Nephron (organoid): Measurements from ENCODE around the gene GPC3.

Experiments used
- H3K27ac Mint-ChIP-seq, 3 experiments: 2 replicates each; pipeline ENCODE4 v1.8.0; 2020; ENCODE audit warnings: mixed read lengths in 3 of 3, mild to moderate bottlenecking in 2 of 3, moderate library complexity in 1 of 3
- H3K27me3 Mint-ChIP-seq: 2 replicates; pipeline ENCODE4 v1.8.0; 2021; ENCODE audit warnings: low read depth, mild to moderate bottlenecking, moderate library complexity, mixed read lengths
- H3K36me3 Mint-ChIP-seq: 2 replicates; pipeline ENCODE4 v1.8.0; 2020; ENCODE audit warnings: low read depth, mixed read lengths
- H3K4me1 Mint-ChIP-seq: 2 replicates; pipeline ENCODE4 v1.8.0; 2020; ENCODE audit warnings: mixed read lengths
- H3K4me3 Mint-ChIP-seq, 3 experiments: 2 replicates each; pipeline ENCODE4 v1.8.0; 2020; ENCODE audit warnings: mild to moderate bottlenecking in 3 of 3, mixed read lengths in 3 of 3, moderate library complexity in 2 of 3
- H3K9me3 Mint-ChIP-seq: 2 replicates; pipeline ENCODE4 v1.8.0; 2020; ENCODE audit warnings: mixed read lengths
- CTCF ChIP-seq, 3 experiments: fragments of 200-600 bp; sonication (generic); IDR thresholded peaks; one replicate each; pipeline ENCODE4 v1.5.0; 2021; ENCODE audit warnings: antibody characterized with exemption in 3 of 3; ENCODE audit not compliant: unreplicated experiment in 3 of 3

Gene GPC3

GRCh38 chrX:133537142-133537541, 448.3 kb downstream of the GPC3 start:
- no peaks in the 10 kb centered on the region for H3K27me3 Mint-ChIP-seq
- H3K4me1 Mint-ChIP-seq = peaks cover 54% of the 10 kb centered on the region
- TF ChIP-seq CTCF (IDR thresholded peaks at IDR 0.05; ENCODE audit: unreplicated experiment in 3 of 3) = no peak
- H3K27ac Mint-ChIP-seq = peak overlapping the region in 1 of 3 experiments; percentile 5
- H3K4me3 Mint-ChIP-seq = no peak overlapping the region
- no peaks in the 10 kb centered on the region for H3K9me3 Mint-ChIP-seq
- H3K36me3 Mint-ChIP-seq = peaks cover 35% of the 10 kb centered on the region

GRCh38 chrX:133535066-133535465, 450.3 kb downstream of the GPC3 start:
- peaks cover 39% of the 10 kb centered on the region for H3K4me1 Mint-ChIP-seq
- H3K4me3 Mint-ChIP-seq = no peak overlapping the region
- no peak overlapping the region for H3K27ac Mint-ChIP-seq
- no peaks in the 10 kb centered on the region for H3K9me3 Mint-ChIP-seq
- TF ChIP-seq CTCF (IDR thresholded peaks at IDR 0.05; ENCODE audit: unreplicated experiment in 3 of 3) = no peak
- H3K27me3 Mint-ChIP-seq = no peaks in the 10 kb centered on the region
- peaks cover 40% of the 10 kb centered on the region for H3K36me3 Mint-ChIP-seq

GRCh38 chrX:133534172-133534571, 451.2 kb downstream of the GPC3 start:
- Mint-ChIP-seq H3K4me3 (no peak overlapping the region), H3K4me1 (peaks cover 30% of the 10 kb centered on the region), H3K9me3 (no peaks in the 10 kb centered on the region), H3K27ac (no peak overlapping the region), H3K36me3 (peaks cover 40% of the 10 kb centered on the region), H3K27me3 (no peaks in the 10 kb centered on the region)
- no peak for TF ChIP-seq CTCF (IDR thresholded peaks at IDR 0.05; ENCODE audit: unreplicated experiment in 3 of 3)

GRCh38 chrX:133533249-133533648, 452.1 kb downstream of the GPC3 start:
- Mint-ChIP-seq H3K9me3 (no peaks in the 10 kb centered on the region), H3K36me3 (peaks cover 40% of the 10 kb centered on the region), H3K4me1 (peaks cover 24% of the 10 kb centered on the region), H3K27me3 (no peaks in the 10 kb centered on the region), H3K4me3 (no peak overlapping the region), H3K27ac (no peak overlapping the region)
- TF ChIP-seq CTCF (IDR thresholded peaks at IDR 0.05; ENCODE audit: unreplicated experiment in 3 of 3) = no peak

GRCh38 chrX:133530960-133531359, 454.4 kb downstream of the GPC3 start:
- Mint-ChIP-seq H3K36me3 (peaks cover 35% of the 10 kb centered on the region), H3K4me1 (peaks cover 21% of the 10 kb centered on the region), H3K27me3 (no peaks in the 10 kb centered on the region), H3K27ac (no peak overlapping the region), H3K9me3 (no peaks in the 10 kb centered on the region), H3K4me3 (no peak overlapping the region)
- TF ChIP-seq CTCF (IDR thresholded peaks at IDR 0.05; ENCODE audit: unreplicated experiment in 3 of 3) = no peak

- no peaks in the 10 kb centered on the region for H3K27me3 Mint-ChIP-seq
- H3K9me3 Mint-ChIP-seq = no peaks in the 10 kb centered on the region
- no peak overlapping the region for H3K4me3 Mint-ChIP-seq
- no peak for TF ChIP-seq CTCF (IDR thresholded peaks at IDR 0.05; ENCODE audit: unreplicated experiment in 3 of 3)
- no peak overlapping the region for H3K27ac Mint-ChIP-seq
- H3K4me1 Mint-ChIP-seq = peaks cover 14% of the 10 kb centered on the region
- peaks cover 23% of the 10 kb centered on the region for H3K36me3 Mint-ChIP-seq
Observed at GRCh38 chrX:133529578-133529977, 455.8 kb downstream of the GPC3 start.
